Sciatic nerve (tissue), 2 donors: ENCODE data around the gene MAML3. TPM values are rescaled to one million over a fixed set of nuclear protein-coding genes. Genes with fewer than 3 reads are reported as not detected.

Experiments
- ATAC-seq: fragments of 200-7000 bp; cut with Tn5 transposase; one replicate; pipeline ENCODE4 v1.9.1; 2020; ENCODE audit warnings: mild to moderate bottlenecking, moderate library complexity
- DNase-seq: peaks from one replicate; pipeline ENCODE4 v3.0.0-alpha.2; 2020; ENCODE audit warnings: low spot score
- intact Hi-C: fragments of 100-400 bp; cut with DNase I; formaldehyde crosslinking; loops from one replicate; pipeline ENCODE4 v1.14.2; 2022
- total RNA-seq: library from RNA; stranded (reverse); fragmentation: NEBNext Ultra II Directional; extraction: Animal tissue kit (Norgen Biotek cat#: 25700); gene quantifications from one replicate; pipeline ENCODE4 v1.2.1, GENCODE V29; 2021
- donor health status: DM: no; HTN: no; CAD: no.
- donor health status: DM: no; HTN: no; CAD: no.

Gene MAML3
- total RNA-seq, 1 donor from 2014 or later: 11.0 TPM

- DNase-seq: no peak
- intact Hi-C loops: no loop called here
- no peak for ATAC-seq
These were observed 229.2 kb downstream of the MAML3 start for GRCh38 chr4:139924782-139925181.

- ATAC-seq: no peak
- DNase-seq: no peak
- intact Hi-C loops: no loop called here
These were observed 231.5 kb downstream of the MAML3 start for GRCh38 chr4:139922406-139923024.

GRCh38 chr4:139921429-139922184 lies 232.4 kb downstream of the MAML3 start:
- ATAC-seq (no peak), DNase-seq (no peak)
- intact Hi-C loops: no loop called here

GRCh38 chr4:139920486-139921002 lies 233.4 kb downstream of the MAML3 start:
- intact Hi-C loops: no loop called here
- DNase-seq (no peak), ATAC-seq (no peak)

- intact Hi-C loops: no loop called here
- no peak for DNase-seq
- peak; percentile 86 for ATAC-seq
These were observed 234.5 kb downstream of the MAML3 start for GRCh38 chr4:139919521-139919920.

- intact Hi-C loops: no loop called here
- DNase-seq (no peak), ATAC-seq (peak; percentile 50)
These were observed 235.0 kb downstream of the MAML3 start for GRCh38 chr4:139919004-139919403.

GRCh38 chr4:139918591-139918990 lies 235.4 kb downstream of the MAML3 start:
- intact Hi-C loops: no loop called here
- ATAC-seq: no peak
- DNase-seq: no peak

- ATAC-seq (no peak), DNase-seq (no peak)
- intact Hi-C loops: no loop called here
These were observed 236.1 kb downstream of the MAML3 start for GRCh38 chr4:139917896-139918295.

- ATAC-seq (peak; percentile 17), DNase-seq (no peak)
- intact Hi-C loops: no loop called here
These were observed 237.9 kb downstream of the MAML3 start for GRCh38 chr4:139916041-139916440.

GRCh38 chr4:139915037-139915436 lies 238.9 kb downstream of the MAML3 start:
- no peak for ATAC-seq
- DNase-seq: no peak
- intact Hi-C loops: no loop called here

GRCh38 chr4:139913995-139914598 lies 239.9 kb downstream of the MAML3 start:
- intact Hi-C loops: no loop called here
- no peak for DNase-seq
- ATAC-seq: peak; percentile 24

GRCh38 chr4:139913398-139913990 lies 240.5 kb downstream of the MAML3 start:
- intact Hi-C loops: no loop called here
- ATAC-seq: peak; percentile 13
- no peak for DNase-seq

- no peak for DNase-seq
- intact Hi-C loops: no loop called here
These were observed 241.5 kb downstream of the MAML3 start for GRCh38 chr4:139912445-139912844.

GRCh38 chr4:139910106-139910505 lies 243.9 kb downstream of the MAML3 start:
- intact Hi-C loops: no loop called here
- ATAC-seq: no peak
- DNase-seq: no peak

More at GRCh38 chr4:139912445-139912844, 241.5 kb downstream of the MAML3 start:
- no peak for ATAC-seq

- intact Hi-C loops: no loop called here
- DNase-seq: no peak
- no peak for ATAC-seq
These were observed 245.1 kb downstream of the MAML3 start for GRCh38 chr4:139908636-139909437.

GRCh38 chr4:139907001-139907809 lies 246.8 kb downstream of the MAML3 start:
- no peak for DNase-seq

GRCh38 chr4:139905489-139905888 lies 248.5 kb downstream of the MAML3 start:
- ATAC-seq (no peak), DNase-seq (no peak)
- intact Hi-C loops: no loop called here

More at GRCh38 chr4:139907001-139907809, 246.8 kb downstream of the MAML3 start:
- intact Hi-C loops: no loop called here
- ATAC-seq: no peak

- ATAC-seq: no peak
- intact Hi-C loops: no loop called here
These were observed 249.6 kb downstream of the MAML3 start for GRCh38 chr4:139904406-139904805.

More at GRCh38 chr4:139904406-139904805, 249.6 kb downstream of the MAML3 start:
- DNase-seq: no peak
